Measurements from ENCODE around the gene PHACTR1. TPM values are rescaled to one million over a fixed set of nuclear protein-coding genes. Genes with fewer than 3 reads are reported as not detected.

PHACTR1 gene
- total and polyA plus RNA-seq, 2 experiments from 2014 or later = 0.65 to 3.2 TPM

- Histone ChIP-seq H3F3A (ENCODE audit: insufficient read depth) (peaks cover 20% of the 10 kb centered on the region), H3K27ac (no peak overlapping the region), H3K27me3 (replicated peaks; ENCODE audit: insufficient read depth) (no peaks in the 10 kb centered on the region), H2AFZ (no peak overlapping the region), H3K9ac (no peak overlapping the region), H3K4me3 (no peak overlapping the region), H3K4me2 (ENCODE audit: unreplicated experiment) (no peak overlapping the region), H3K9me3 (ENCODE audit: low read depth) (no peaks in the 10 kb centered on the region), H3K79me2 (ENCODE audit: insufficient read depth) (no peaks in the 10 kb centered on the region), H4K20me1 (ENCODE audit: insufficient read depth) (no peaks in the 10 kb centered on the region), H3K4me1 (ENCODE audit: insufficient read depth) (peaks cover 19% of the 10 kb centered on the region), H3K36me3 (ENCODE audit: low read depth) (no peaks in the 10 kb centered on the region), H3K9me2 (ENCODE audit: insufficient read depth) (no peaks in the 10 kb centered on the region)
- TF ChIP-seq EZH2 (IDR thresholded peaks at IDR 0.05; ENCODE audit: insufficient read depth, poor library complexity, severe bottlenecking) (no peak), EZH2phosphoT487 (IDR thresholded peaks at IDR 0.05; ENCODE audit: insufficient read depth, low read depth) (no peak)
- in situ Hi-C loops (cut with MboI) = loop anchor here (25.0 kb wide), 2 partner anchors 491 to 1266 kb away; no protein-coding TSS in a partner anchor
- DNase-seq = no peak
- WGBS, 2 experiments (ENCODE audit: low coverage in 1 of 2, low lambda C conversion rate in 2 of 2, missing lambda C conversion rate in 2 of 2) = 77 to 78% methylated on average over 4 of the region's 4 CpGs
Measured at GRCh38 chr6:12878741-12879140, 162.2 kb downstream of the PHACTR1 start.

GRCh38 chr6:12882761-12883290 lies 166.3 kb downstream of the PHACTR1 start:
- Histone ChIP-seq H3K4me2 (ENCODE audit: unreplicated experiment) (no peak overlapping the region), H3K9me3 (ENCODE audit: low read depth) (no peaks in the 10 kb centered on the region), H3K9ac (no peak overlapping the region), H3F3A (ENCODE audit: insufficient read depth) (no peaks in the 10 kb centered on the region), H3K36me3 (ENCODE audit: low read depth) (no peaks in the 10 kb centered on the region), H3K27ac (no peak overlapping the region), H3K9me2 (ENCODE audit: insufficient read depth) (no peaks in the 10 kb centered on the region), H3K27me3 (replicated peaks; ENCODE audit: insufficient read depth) (no peaks in the 10 kb centered on the region), H2AFZ (no peak overlapping the region), H4K20me1 (ENCODE audit: insufficient read depth) (no peaks in the 10 kb centered on the region), H3K4me1 (ENCODE audit: insufficient read depth) (no peaks in the 10 kb centered on the region), H3K4me3 (no peak overlapping the region), H3K79me2 (ENCODE audit: insufficient read depth) (no peaks in the 10 kb centered on the region)
- 87 to 89% methylated on average over 2 of the region's 2 CpGs for WGBS, 2 experiments (ENCODE audit: low coverage in 1 of 2, low lambda C conversion rate in 2 of 2, missing lambda C conversion rate in 2 of 2)
- no peak for DNase-seq
- TF ChIP-seq EZH2phosphoT487 (IDR thresholded peaks at IDR 0.05; ENCODE audit: insufficient read depth, low read depth) = no peak
- TF ChIP-seq EZH2 (IDR thresholded peaks at IDR 0.05; ENCODE audit: insufficient read depth, poor library complexity, severe bottlenecking) = no peak
- in situ Hi-C loops (cut with MboI) = loop anchor here (25.0 kb wide), 2 partner anchors 496 to 1271 kb away; no protein-coding TSS in a partner anchor

- TF ChIP-seq EZH2phosphoT487 (IDR thresholded peaks at IDR 0.05; ENCODE audit: insufficient read depth, low read depth) = no peak
- no peak for TF ChIP-seq EZH2 (IDR thresholded peaks at IDR 0.05; ENCODE audit: insufficient read depth, poor library complexity, severe bottlenecking)
- Histone ChIP-seq H3K4me3 (no peak overlapping the region), H3K9me2 (ENCODE audit: insufficient read depth) (no peaks in the 10 kb centered on the region), H2AFZ (no peak overlapping the region), H3F3A (ENCODE audit: insufficient read depth) (no peaks in the 10 kb centered on the region), H3K36me3 (ENCODE audit: low read depth) (no peaks in the 10 kb centered on the region), H3K4me1 (ENCODE audit: insufficient read depth) (no peaks in the 10 kb centered on the region), H3K4me2 (ENCODE audit: unreplicated experiment) (no peak overlapping the region), H3K9ac (no peak overlapping the region), H3K27ac (no peak overlapping the region), H4K20me1 (ENCODE audit: insufficient read depth) (no peaks in the 10 kb centered on the region), H3K79me2 (ENCODE audit: insufficient read depth) (no peaks in the 10 kb centered on the region), H3K9me3 (ENCODE audit: low read depth) (no peaks in the 10 kb centered on the region), H3K27me3 (replicated peaks; ENCODE audit: insufficient read depth) (no peaks in the 10 kb centered on the region)
- DNase-seq = no peak
- 82 to 84% methylated on average over 7 of the region's 7 CpGs for WGBS, 2 experiments (ENCODE audit: low coverage in 1 of 2, low lambda C conversion rate in 2 of 2, missing lambda C conversion rate in 2 of 2)
- in situ Hi-C loops (cut with MboI) = loop anchor here (25.0 kb wide), 2 partner anchors 498 to 1273 kb away; no protein-coding TSS in a partner anchor
Measured at GRCh38 chr6:12884983-12885382, 168.4 kb downstream of the PHACTR1 start.

GRCh38 chr6:12886961-12887775 lies 170.6 kb downstream of the PHACTR1 start:
- in situ Hi-C loops (cut with MboI) = loop anchor here (25.0 kb wide), 2 partner anchors 500 to 1275 kb away; no protein-coding TSS in a partner anchor
- peak; percentile 51 for DNase-seq
- no peak overlapping the region for H3K4me2 ChIP-seq (ENCODE audit: unreplicated experiment)

More at GRCh38 chr6:12886961-12887775, 170.6 kb downstream of the PHACTR1 start:
- Histone ChIP-seq H2AFZ (no peak overlapping the region), H3K9me2 (ENCODE audit: insufficient read depth) (no peaks in the 10 kb centered on the region), H3K27ac (no peak overlapping the region), H4K20me1 (ENCODE audit: insufficient read depth) (no peaks in the 10 kb centered on the region), H3K9me3 (ENCODE audit: low read depth) (no peaks in the 10 kb centered on the region), H3K79me2 (ENCODE audit: insufficient read depth) (no peaks in the 10 kb centered on the region), H3F3A (ENCODE audit: insufficient read depth) (no peaks in the 10 kb centered on the region), H3K36me3 (ENCODE audit: low read depth) (no peaks in the 10 kb centered on the region), H3K4me1 (ENCODE audit: insufficient read depth) (no peaks in the 10 kb centered on the region), H3K9ac (no peak overlapping the region), H3K4me3 (no peak overlapping the region), H3K27me3 (replicated peaks; ENCODE audit: insufficient read depth) (no peaks in the 10 kb centered on the region)
- WGBS, 2 experiments (ENCODE audit: low coverage in 1 of 2, low lambda C conversion rate in 2 of 2, missing lambda C conversion rate in 2 of 2) = 37 to 44% methylated on average over 7 to 8 of the region's 8 CpGs
- TF ChIP-seq EZH2phosphoT487 (IDR thresholded peaks at IDR 0.05; ENCODE audit: insufficient read depth, low read depth) (no peak), EZH2 (IDR thresholded peaks at IDR 0.05; ENCODE audit: insufficient read depth, poor library complexity, severe bottlenecking) (no peak)

Measured in GM23248 (cell line).